Thyroid gland (tissue), 4 donors: ENCODE data around the gene CRIP1. TPM values are rescaled to one million over a fixed set of nuclear protein-coding genes. Genes with fewer than 3 reads are reported as not detected.

ENCODE experiments used
- DNase-seq, 2 donors: peaks; one replicate each; pipeline ENCODE4 v3.0.0-alpha.2; 2019
- H3K27ac ChIP-seq, 3 donors: fragments of 200-600 bp; sonication (generic); 1 replicate in 2 of 3; 2 replicates in 1 of 3; pipeline ENCODE4 v1.5.1; 2016 to 2019; ENCODE audit warnings: mild to moderate bottlenecking in 1 of 3, moderate library complexity in 1 of 3
- H3K27me3 ChIP-seq: fragments of 200-600 bp; sonication (generic); one replicate; pipeline ENCODE4 v1.5.1; 2019
- H3K36me3 ChIP-seq, 2 donors: fragments of 200-600 bp; sonication (generic); one replicate each; pipeline ENCODE4 v1.5.1; 2016 to 2019
- H3K4me1 ChIP-seq, 2 donors: fragments of 200-600 bp; sonication (generic); one replicate each; pipeline ENCODE4 v1.5.1; 2017 to 2019
- H3K4me3 ChIP-seq, 3 donors: fragments of 200-600 bp; sonication (generic); replicated peaks in 1 of 3; 1 replicate in 2 of 3; 2 replicates in 1 of 3; pipeline ENCODE4 v1.5.1; 2016; ENCODE audit warnings: mild to moderate bottlenecking in 1 of 3
- H3K9me3 ChIP-seq: fragments of 200-600 bp; sonication (generic); one replicate; pipeline ENCODE4 v1.5.1; 2017
- POLR2A ChIP-seq, 2 donors: fragments of 450-650 bp; IDR thresholded peaks; one replicate each; pipeline ENCODE4 v1.6.1; 2017; ENCODE audit warnings: antibody characterized with exemption in 2 of 2, mild to moderate bottlenecking in 2 of 2, moderate library complexity in 1 of 2
- WGBS, 2 donors: methylation state at CpG; one replicate each; pipeline ENCODE4 v1.1.5; 2017; 5-methylcytosine and 5-hydroxymethylcytosine counted together
- intact Hi-C: fragments of 100-400 bp; cut with DNase I; formaldehyde crosslinking; loops from one replicate; pipeline ENCODE4 v1.15.1; 2023
- total RNA-seq, 4 donors: library from RNA; depleted of rRNA; stranded (reverse); fragments of >200 nt; gene quantifications; one replicate each; pipeline ENCODE4 v1.2.3, GENCODE V29; 2016
- TF ChIP-seq, protein P1 (sequence below), 6 experiments: fragments of 200-600 bp in 3 of 6; fragments of 450-650 bp in 3 of 6; sonication (generic) in 3 of 6; IDR thresholded peaks; one replicate each; pipeline ENCODE4 v1.5.1; 2016 to 2019; ENCODE audit warnings: antibody characterized with exemption in 6 of 6, mild to moderate bottlenecking in 2 of 6, inconsistent platforms in 1 of 6, moderate library complexity in 1 of 6

The CRIP1 gene
- total RNA-seq, 4 donors from 2014 or later: 6.0 to 30.8 (median 18.5) TPM

DNA sequence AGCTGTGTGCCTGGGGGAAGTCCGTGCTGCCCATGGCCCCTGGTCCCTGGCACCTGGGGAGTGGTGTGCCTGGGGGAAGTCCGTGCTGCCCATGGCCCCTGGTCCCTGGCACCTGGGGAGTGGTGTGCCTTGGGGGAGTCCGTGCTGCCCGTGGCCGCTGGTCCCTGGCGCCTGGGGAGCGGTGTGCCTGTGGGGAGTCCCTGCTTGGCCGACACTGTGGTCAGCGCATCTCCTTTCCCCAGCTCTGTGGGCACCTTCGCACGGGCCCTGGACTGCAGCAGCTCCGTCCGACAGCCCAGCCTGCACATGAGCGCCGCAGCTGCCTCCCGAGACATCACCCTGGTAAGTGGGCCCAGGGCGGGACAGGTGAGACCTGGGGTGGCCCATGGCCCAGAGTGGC lies 26.6 kb upstream of the CRIP1 start:
- Histone ChIP-seq H3K27ac (no peak overlapping the region), H3K4me3 (no peak overlapping the region), H3K9me3 (no peaks in the 10 kb centered on the region), H3K27me3 (no peaks in the 10 kb centered on the region), H3K4me1 (peaks cover 2 to 4% of the 10 kb centered on the region in 2 donors), H3K36me3 (peaks cover 45 to 59% of the 10 kb centered on the region in 2 donors)
- no peak for TF ChIP-seq POLR2A (IDR thresholded peaks at IDR 0.05)
- TF ChIP-seq, protein P1, sequence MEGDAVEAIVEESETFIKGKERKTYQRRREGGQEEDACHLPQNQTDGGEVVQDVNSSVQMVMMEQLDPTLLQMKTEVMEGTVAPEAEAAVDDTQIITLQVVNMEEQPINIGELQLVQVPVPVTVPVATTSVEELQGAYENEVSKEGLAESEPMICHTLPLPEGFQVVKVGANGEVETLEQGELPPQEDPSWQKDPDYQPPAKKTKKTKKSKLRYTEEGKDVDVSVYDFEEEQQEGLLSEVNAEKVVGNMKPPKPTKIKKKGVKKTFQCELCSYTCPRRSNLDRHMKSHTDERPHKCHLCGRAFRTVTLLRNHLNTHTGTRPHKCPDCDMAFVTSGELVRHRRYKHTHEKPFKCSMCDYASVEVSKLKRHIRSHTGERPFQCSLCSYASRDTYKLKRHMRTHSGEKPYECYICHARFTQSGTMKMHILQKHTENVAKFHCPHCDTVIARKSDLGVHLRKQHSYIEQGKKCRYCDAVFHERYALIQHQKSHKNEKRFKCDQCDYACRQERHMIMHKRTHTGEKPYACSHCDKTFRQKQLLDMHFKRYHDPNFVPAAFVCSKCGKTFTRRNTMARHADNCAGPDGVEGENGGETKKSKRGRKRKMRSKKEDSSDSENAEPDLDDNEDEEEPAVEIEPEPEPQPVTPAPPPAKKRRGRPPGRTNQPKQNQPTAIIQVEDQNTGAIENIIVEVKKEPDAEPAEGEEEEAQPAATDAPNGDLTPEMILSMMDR (IDR thresholded peaks at IDR 0.05): no peak
- intact Hi-C loops: no loop called here
- WGBS, 2 donors: 98 to 100% methylated on average over 6 of the region's 17 CpGs
- DNase-seq: no peak

- Histone ChIP-seq H3K27me3 (no peaks in the 10 kb centered on the region), H3K27ac (no peak overlapping the region), H3K4me1 (peaks cover 7 to 9% of the 10 kb centered on the region in 2 donors), H3K9me3 (no peaks in the 10 kb centered on the region), H3K36me3 (peaks cover 43 to 59% of the 10 kb centered on the region in 2 donors), H3K4me3 (no peak overlapping the region)
- 94 to 98% methylated on average over 8 to 15 of the region's 17 CpGs for WGBS, 2 donors
- intact Hi-C loops: no loop called here
- DNase-seq: no peak
- TF ChIP-seq POLR2A (IDR thresholded peaks at IDR 0.05): no peak
- TF ChIP-seq, protein P1 (IDR thresholded peaks at IDR 0.05): no peak
These were observed 26.1 kb upstream of the CRIP1 start for GRCh38 chr14:105460616-105461015.

DNA sequence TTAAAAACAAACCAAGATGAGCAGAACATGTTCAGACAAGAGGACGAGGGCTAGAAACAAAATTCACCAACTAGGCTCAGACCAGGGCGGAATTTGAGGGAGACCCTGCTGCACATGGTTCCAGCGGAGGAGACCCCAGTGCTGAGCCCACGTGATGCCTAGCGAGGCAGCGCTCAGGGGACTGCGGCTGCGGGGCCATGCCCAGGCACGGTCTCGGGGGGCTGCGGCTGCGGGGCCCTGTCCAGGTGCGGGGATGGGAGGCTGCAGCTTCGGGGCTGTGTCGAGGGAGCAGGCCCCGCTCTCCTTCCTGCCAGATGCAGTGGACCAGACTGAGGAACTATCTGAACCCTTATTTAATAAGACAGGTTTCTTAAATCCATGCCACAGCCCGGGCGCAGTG lies 24.8 kb upstream of the CRIP1 start:
- Histone ChIP-seq H3K4me1 (peaks cover 11 to 16% of the 10 kb centered on the region in 2 donors), H3K4me3 (no peak overlapping the region), H3K27me3 (no peaks in the 10 kb centered on the region), H3K36me3 (peaks cover 47 to 55% of the 10 kb centered on the region in 2 donors), H3K9me3 (no peaks in the 10 kb centered on the region), H3K27ac (no peak overlapping the region)
- TF ChIP-seq, protein P1 (IDR thresholded peaks at IDR 0.05): no peak
- no peak for TF ChIP-seq POLR2A (IDR thresholded peaks at IDR 0.05)
- intact Hi-C loops: no loop called here
- no peak for DNase-seq
- WGBS, 2 donors: 95 to 96% methylated on average over 13 of the region's 18 CpGs

DNA sequence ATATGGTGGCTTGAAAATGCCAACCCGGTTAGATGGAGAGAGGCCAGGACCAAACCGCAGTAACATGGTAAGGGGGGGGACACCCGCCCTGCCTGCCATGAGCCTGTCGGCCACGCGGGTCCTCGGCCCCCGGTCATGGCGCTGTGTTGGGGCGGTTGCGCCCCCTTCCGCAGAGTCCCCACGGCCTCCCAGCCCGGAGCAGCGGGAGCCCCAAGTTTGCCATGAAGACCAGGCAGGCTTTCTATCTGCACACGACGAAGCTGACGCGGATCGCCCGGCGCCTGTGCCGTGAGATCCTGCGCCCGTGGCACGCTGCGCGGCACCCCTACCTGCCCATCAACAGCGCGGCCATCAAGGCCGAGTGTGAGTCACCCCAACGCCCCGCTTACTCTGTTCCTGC lies 22.2 kb upstream of the CRIP1 start:
- WGBS, 2 donors: 94 to 95% methylated on average over 31 to 33 of the region's 33 CpGs
- H3K27ac ChIP-seq: peak overlapping the region in 1 of 3 donors; percentile 51
- H3K9me3 ChIP-seq: no peaks in the 10 kb centered on the region
- H3K4me1 ChIP-seq: peaks cover 35 to 38% of the 10 kb centered on the region in 2 donors
- intact Hi-C loops: no loop called here
- H3K36me3 ChIP-seq: peaks cover 48 to 51% of the 10 kb centered on the region in 2 donors
- TF ChIP-seq, protein P1 (IDR thresholded peaks at IDR 0.05): no peak
- no peak for TF ChIP-seq POLR2A (IDR thresholded peaks at IDR 0.05)
- H3K27me3 ChIP-seq: no peaks in the 10 kb centered on the region
- H3K4me3 ChIP-seq: no peak overlapping the region
- no peak for DNase-seq

DNA sequence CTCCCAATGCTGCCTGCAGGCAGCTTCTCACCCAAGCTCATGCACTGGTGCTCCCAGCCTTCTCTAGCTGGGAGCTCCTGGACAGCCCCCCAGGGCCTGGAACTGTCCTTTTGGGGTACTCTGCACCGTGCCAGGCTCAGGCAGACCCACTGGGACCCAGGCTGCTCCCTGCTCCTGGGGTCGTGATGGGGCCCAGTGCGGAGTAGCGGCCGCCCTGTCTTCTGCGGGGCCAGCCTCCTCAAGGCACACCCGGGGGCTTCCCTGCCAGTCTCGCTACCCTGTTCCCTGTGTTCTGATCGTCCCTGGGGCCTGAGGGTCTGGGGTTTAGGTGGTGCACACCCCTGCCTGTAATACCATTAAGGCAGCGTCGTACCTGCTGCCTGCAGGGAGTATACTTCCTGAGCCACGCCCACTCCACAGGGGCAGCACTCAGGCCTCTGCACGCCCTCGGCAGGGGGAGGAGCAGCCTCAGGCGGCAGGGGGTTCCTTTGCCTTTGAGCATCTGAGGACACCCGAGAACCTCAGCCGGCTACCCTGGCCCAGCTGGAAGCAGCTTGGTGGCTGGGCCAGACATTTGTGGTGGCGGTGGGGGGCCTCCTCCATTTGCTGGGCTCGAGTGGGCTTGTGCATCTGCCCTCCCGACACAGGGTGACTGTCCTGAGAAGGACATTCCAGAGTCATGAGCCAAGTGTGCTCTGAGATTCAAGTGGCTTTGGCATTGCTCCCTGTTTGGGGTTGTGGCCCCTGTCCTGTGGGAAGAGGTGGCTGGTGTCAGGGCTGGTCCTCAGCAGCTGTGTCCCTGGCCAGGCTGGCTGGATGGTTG lies 21.3 kb upstream of the CRIP1 start:
- Histone ChIP-seq H3K4me3 (no peak overlapping the region), H3K9me3 (no peaks in the 10 kb centered on the region), H3K27ac (peak overlapping the region; percentile 47 to 52 (median 51)), H3K4me1 (peaks cover 41 to 44% of the 10 kb centered on the region in 2 donors), H3K36me3 (peaks cover 47% of the 10 kb centered on the region in 2 donors), H3K27me3 (no peaks in the 10 kb centered on the region)
- DNase-seq: peak; percentile 88 to 89
- intact Hi-C loops: no loop called here
- TF ChIP-seq, protein P1 (IDR thresholded peaks at IDR 0.05): no peak
- TF ChIP-seq POLR2A (IDR thresholded peaks at IDR 0.05): no peak
- WGBS, 2 donors: 55 to 80% methylated on average over 9 to 14 of the region's 20 CpGs
